Duodenal mucosa (tissue), 2 donors: ENCODE results near the gene MAP3K15.

Source experiments
- H3K27ac ChIP-seq: one replicate; pipeline ENCODE4 v1.7.0; 2013; ENCODE audit warnings: low read depth, low read length
- H3K27me3 ChIP-seq, 2 donors: one replicate each; pipeline ENCODE4 v1.7.0; 2013; ENCODE audit warnings: low read length in 2 of 2, control low read depth in 1 of 2; ENCODE audit not compliant: insufficient read depth in 2 of 2, control insufficient read depth in 1 of 2
- H3K36me3 ChIP-seq, 2 donors: one replicate each; pipeline ENCODE4 v1.7.0; 2013; ENCODE audit warnings: low read length in 2 of 2, control low read depth in 1 of 2; ENCODE audit not compliant: insufficient read depth in 2 of 2, control insufficient read depth in 1 of 2
- H3K4me1 ChIP-seq, 2 donors: one replicate each; pipeline ENCODE4 v1.7.0; 2013; ENCODE audit warnings: low read length in 2 of 2, control low read depth in 1 of 2; ENCODE audit not compliant: insufficient read depth in 2 of 2, control insufficient read depth in 1 of 2
- H3K4me3 ChIP-seq, 2 donors: one replicate each; pipeline ENCODE4 v1.7.0; 2013; ENCODE audit warnings: low read length in 2 of 2, low read depth in 1 of 2
- H3K9ac ChIP-seq, 2 donors: one replicate each; pipeline ENCODE4 v1.7.0; 2013; ENCODE audit warnings: low read length in 2 of 2, low read depth in 1 of 2
- H3K9me3 ChIP-seq, 2 donors: one replicate each; pipeline ENCODE4 v1.7.0; 2013; ENCODE audit warnings: low read length in 2 of 2, control low read depth in 1 of 2; ENCODE audit not compliant: control insufficient read depth in 1 of 2

The MAP3K15 gene

GRCh38 chrX:19361701-19362100, 153.6 kb downstream of the MAP3K15 start:
- Histone ChIP-seq H3K36me3 (peaks cover 15 to 52% of the 10 kb centered on the region in 2 donors), H3K4me1 (no peaks in the 10 kb centered on the region), H3K27ac (no peak overlapping the region)

GRCh38 chrX:19360903-19361302, 154.4 kb downstream of the MAP3K15 start:
- no peak overlapping the region for H3K4me3 ChIP-seq
- H3K9me3 ChIP-seq: no peaks in the 10 kb centered on the region
- peaks cover 17 to 60% of the 10 kb centered on the region in 2 donors for H3K36me3 ChIP-seq
- H3K27me3 ChIP-seq: no peaks in the 10 kb centered on the region
- H3K27ac ChIP-seq: no peak overlapping the region
- no peak overlapping the region for H3K9ac ChIP-seq
- no peaks in the 10 kb centered on the region for H3K4me1 ChIP-seq

More at GRCh38 chrX:19361701-19362100, 153.6 kb downstream of the MAP3K15 start:
- no peak overlapping the region for H3K9ac ChIP-seq
- no peaks in the 10 kb centered on the region for H3K9me3 ChIP-seq
- H3K4me3 ChIP-seq: no peak overlapping the region
- no peaks in the 10 kb centered on the region for H3K27me3 ChIP-seq

GRCh38 chrX:19358521-19358920, 156.8 kb downstream of the MAP3K15 start:
- Histone ChIP-seq H3K36me3 (peaks cover 25 to 75% of the 10 kb centered on the region in 2 donors), H3K9ac (no peak overlapping the region), H3K4me3 (no peak overlapping the region), H3K9me3 (no peaks in the 10 kb centered on the region), H3K4me1 (no peaks in the 10 kb centered on the region), H3K27me3 (no peaks in the 10 kb centered on the region), H3K27ac (no peak overlapping the region)

GRCh38 chrX:19354625-19355024, 160.7 kb downstream of the MAP3K15 start:
- H3K36me3 ChIP-seq: peaks cover 33 to 85% of the 10 kb centered on the region in 2 donors
- H3K4me1 ChIP-seq: no peaks in the 10 kb centered on the region
- H3K9me3 ChIP-seq: no peaks in the 10 kb centered on the region
- H3K9ac ChIP-seq: no peak overlapping the region
- H3K27me3 ChIP-seq: no peaks in the 10 kb centered on the region
- H3K4me3 ChIP-seq: no peak overlapping the region
- H3K27ac ChIP-seq: no peak overlapping the region

GRCh38 chrX:19350941-19351384, 164.3 kb downstream of the MAP3K15 start:
- no peaks in the 10 kb centered on the region for H3K9me3 ChIP-seq
- H3K4me3 ChIP-seq: no peak overlapping the region
- H3K9ac ChIP-seq: no peak overlapping the region
- peaks cover 23 to 54% of the 10 kb centered on the region in 2 donors for H3K36me3 ChIP-seq
- H3K27me3 ChIP-seq: no peaks in the 10 kb centered on the region
- H3K4me1 ChIP-seq: no peaks in the 10 kb centered on the region
- H3K27ac ChIP-seq: no peak overlapping the region

GRCh38 chrX:19349264-19349663, 166.0 kb downstream of the MAP3K15 start:
- Histone ChIP-seq H3K9me3 (no peaks in the 10 kb centered on the region), H3K27me3 (no peaks in the 10 kb centered on the region), H3K4me1 (peaks cover 4 to 8% of the 10 kb centered on the region in 2 donors), H3K36me3 (peaks cover 14 to 37% of the 10 kb centered on the region in 2 donors), H3K9ac (no peak overlapping the region), H3K4me3 (no peak overlapping the region), H3K27ac (no peak overlapping the region)

GRCh38 chrX:19347916-19348315, 167.4 kb downstream of the MAP3K15 start:
- Histone ChIP-seq H3K9me3 (no peaks in the 10 kb centered on the region), H3K36me3 (peaks cover 14 to 29% of the 10 kb centered on the region in 2 donors), H3K9ac (no peak overlapping the region), H3K4me3 (no peak overlapping the region), H3K4me1 (peaks cover 4 to 8% of the 10 kb centered on the region in 2 donors), H3K27me3 (no peaks in the 10 kb centered on the region), H3K27ac (no peak overlapping the region)

- H3K27ac ChIP-seq: peak overlapping the region; percentile 61
- peaks cover 4 to 8% of the 10 kb centered on the region in 2 donors for H3K4me1 ChIP-seq
- no peaks in the 10 kb centered on the region for H3K27me3 ChIP-seq
- peaks cover 2 to 3% of the 10 kb centered on the region in 2 donors for H3K36me3 ChIP-seq
- peak overlapping the region; percentile 25 to 86 for H3K9ac ChIP-seq
- peak overlapping the region; percentile 80 to 87 for H3K4me3 ChIP-seq
- no peaks in the 10 kb centered on the region for H3K9me3 ChIP-seq
These were observed 170.6 kb downstream of the MAP3K15 start for GRCh38 chrX:19344661-19345060.

GRCh38 chrX:19343535-19344408, 171.5 kb downstream of the MAP3K15 start, which contains the start of gene PDHA1:
TSS of gene PDHA1 (plus strand) at chrX:19343927. CDS start at chrX:19344038, 111 bp downstream.
- no peaks in the 10 kb centered on the region for H3K27me3 ChIP-seq
- peaks cover 4 to 8% of the 10 kb centered on the region in 2 donors for H3K4me1 ChIP-seq

GRCh38 chrX:19343085-19343534, 172.2 kb downstream of the MAP3K15 start:
- Histone ChIP-seq H3K36me3 (no peaks in the 10 kb centered on the region), H3K9ac (peak overlapping the region; percentile 15 to 33), H3K27ac (no peak overlapping the region), H3K27me3 (no peaks in the 10 kb centered on the region), H3K4me3 (peak overlapping the region; percentile 50 to 61), H3K9me3 (no peaks in the 10 kb centered on the region), H3K4me1 (peaks cover 4 to 8% of the 10 kb centered on the region in 2 donors)

More at GRCh38 chrX:19343535-19344408, 171.5 kb downstream of the MAP3K15 start, which contains the start of gene PDHA1:
- peaks cover 0 to under 1% of the 10 kb centered on the region in 2 donors for H3K36me3 ChIP-seq
- H3K9ac ChIP-seq: peak within 1 kb of the TSS; percentile 60 to 86
- no peaks in the 10 kb centered on the region for H3K9me3 ChIP-seq
- H3K27ac ChIP-seq: peak within 1 kb of the TSS; percentile 61
- H3K4me3 ChIP-seq: peak within 1 kb of the TSS; percentile 80 to 87
